Brain microvascular endothelial cell (primary cell): ENCODE results near the gene PCGF3.

Experiments used
- DNase-seq: peaks from one replicate; pipeline ENCODE4 v3.0.0-alpha.2; 2020
- H3K27ac ChIP-seq: fragments of 250-450 bp; sonication (Bioruptor Pico); 2 replicates; pipeline ENCODE4 v1.5.1; 2020; ENCODE audit warnings: mild to moderate bottlenecking, moderate library complexity
- H3K27me3 ChIP-seq: fragments of 250-450 bp; sonication (Bioruptor Pico); replicated peaks from 2 replicates; pipeline ENCODE4 v1.5.1; 2020; ENCODE audit warnings: mild to moderate bottlenecking
- H3K36me3 ChIP-seq: fragments of 250-450 bp; sonication (Bioruptor Pico); replicated peaks from 2 replicates; pipeline ENCODE4 v1.5.1; 2020; ENCODE audit warnings: mild to moderate bottlenecking
- H3K4me3 ChIP-seq: 2 replicates; pipeline ENCODE4 v1.5.1; 2011; ENCODE audit warnings: low read depth, mild to moderate bottlenecking, control low read depth, low read length, moderate library complexity
- CTCF ChIP-seq: IDR thresholded peaks from 2 replicates; pipeline ENCODE4 v1.5.1; 2011; ENCODE audit warnings: low read depth, mild to moderate bottlenecking, moderate library complexity, low read length, control low read depth, inconsistent platforms; ENCODE audit errors: missing control alignments
- in situ Hi-C: cut with HindIII; loops from 2 replicates; pipeline ENCODE4 v1.10.0; 2017; ENCODE audit warnings: low sequenced_read_pairs, low pct_ligation_motif_present

PCGF3 gene

GRCh38 chr4:663046-663437, 42.6 kb upstream of the PCGF3 start:
- in situ Hi-C loops = no loop called here
- no peaks in the 10 kb centered on the region for H3K36me3 ChIP-seq
- no peak for TF ChIP-seq CTCF
- no peak overlapping the region for H3K27ac ChIP-seq
- H3K27me3 ChIP-seq = peaks cover 4% of the 10 kb centered on the region
- H3K4me3 ChIP-seq = no peak overlapping the region
- DNase-seq = no peak

GRCh38 chr4:663438-664428, 41.9 kb upstream of the PCGF3 start:
- H3K36me3 ChIP-seq = no peaks in the 10 kb centered on the region
- in situ Hi-C loops = no loop called here
- no peak overlapping the region for H3K27ac ChIP-seq
- no peak for TF ChIP-seq CTCF
- H3K27me3 ChIP-seq = peaks cover 4% of the 10 kb centered on the region
- DNase-seq = no peak
- H3K4me3 ChIP-seq = peak overlapping the region; percentile 33

- Histone ChIP-seq H3K36me3 (no peaks in the 10 kb centered on the region), H3K27me3 (peaks cover 4% of the 10 kb centered on the region), H3K4me3 (no peak overlapping the region), H3K27ac (no peak overlapping the region)
- in situ Hi-C loops = no loop called here
- DNase-seq = no peak
- no peak for TF ChIP-seq CTCF
These were observed 40.9 kb upstream of the PCGF3 start for GRCh38 chr4:664713-665231.

GRCh38 chr4:665381-665750, 40.3 kb upstream of the PCGF3 start:
- in situ Hi-C loops = no loop called here
- no peak overlapping the region for H3K4me3 ChIP-seq
- peaks cover 4% of the 10 kb centered on the region for H3K27me3 ChIP-seq
- no peaks in the 10 kb centered on the region for H3K36me3 ChIP-seq
- no peak overlapping the region for H3K27ac ChIP-seq
- no peak for TF ChIP-seq CTCF
- no peak for DNase-seq

GRCh38 chr4:665751-666435, 39.7 kb upstream of the PCGF3 start:
- in situ Hi-C loops = no loop called here
- H3K27ac ChIP-seq = no peak overlapping the region
- no peaks in the 10 kb centered on the region for H3K36me3 ChIP-seq
- no peak for TF ChIP-seq CTCF
- peaks cover 4% of the 10 kb centered on the region for H3K27me3 ChIP-seq
- no peak overlapping the region for H3K4me3 ChIP-seq
- DNase-seq = no peak
